ENCODE measurements around the gene C19orf33. TPM values are rescaled to one million over a fixed set of nuclear protein-coding genes. Genes with fewer than 3 reads are reported as not detected.

C19orf33 gene
- total and polyA plus RNA-seq, 9 donors, result 0.44 to 9.2 (median 0.89) TPM; not detected in 1

GRCh38 chr19:38320969-38321339, 16.9 kb downstream of the C19orf33 start:
- WGBS (ENCODE audit: insufficient coverage), result 97% methylated on average over 3 of the region's 3 CpGs

GRCh38 chr19:38321646-38322196, 17.7 kb downstream of the C19orf33 start:
- peaks cover 19% of the 10 kb centered on the region for H3K27me3 ChIP-seq (ENCODE audit: control insufficient read depth, insufficient read depth, low read length)
- H3K9me3 ChIP-seq (replicated peaks; ENCODE audit: control insufficient read depth, low read depth, low read length), result no peaks in the 10 kb centered on the region
- no peak for DNase-seq
- 56% methylated on average over 7 of the region's 11 CpGs for WGBS (ENCODE audit: insufficient coverage)
- H3K27ac ChIP-seq (ENCODE audit: low read length), result no peak overlapping the region
- no peak overlapping the region for H3K4me3 ChIP-seq (ENCODE audit: low read length)
- H3K4me1 ChIP-seq (ENCODE audit: control insufficient read depth, insufficient read depth, low read length), result peaks cover 19% of the 10 kb centered on the region
- H3K36me3 ChIP-seq (ENCODE audit: control insufficient read depth, insufficient read depth, low read length), result peaks cover 3% of the 10 kb centered on the region

More at GRCh38 chr19:38320969-38321339, 16.9 kb downstream of the C19orf33 start:
- no peak overlapping the region for H3K27ac ChIP-seq (ENCODE audit: low read length)
- H3K27me3 ChIP-seq (ENCODE audit: control insufficient read depth, insufficient read depth, low read length), result peaks cover 19% of the 10 kb centered on the region
- DNase-seq, result no peak
- peaks cover 23% of the 10 kb centered on the region for H3K4me1 ChIP-seq (ENCODE audit: control insufficient read depth, insufficient read depth, low read length)
- H3K36me3 ChIP-seq (ENCODE audit: control insufficient read depth, insufficient read depth, low read length), result peaks cover 2% of the 10 kb centered on the region
- no peaks in the 10 kb centered on the region for H3K9me3 ChIP-seq (replicated peaks; ENCODE audit: control insufficient read depth, low read depth, low read length)
- H3K4me3 ChIP-seq (ENCODE audit: low read length), result no peak overlapping the region

- no peaks in the 10 kb centered on the region for H3K9me3 ChIP-seq (replicated peaks; ENCODE audit: control insufficient read depth, low read depth, low read length)
- H3K27ac ChIP-seq (ENCODE audit: low read length), result no peak overlapping the region
- peaks cover 19% of the 10 kb centered on the region for H3K4me1 ChIP-seq (ENCODE audit: control insufficient read depth, insufficient read depth, low read length)
These were observed 19.2 kb downstream of the C19orf33 start for GRCh38 chr19:38323291-38323690.

DNA sequence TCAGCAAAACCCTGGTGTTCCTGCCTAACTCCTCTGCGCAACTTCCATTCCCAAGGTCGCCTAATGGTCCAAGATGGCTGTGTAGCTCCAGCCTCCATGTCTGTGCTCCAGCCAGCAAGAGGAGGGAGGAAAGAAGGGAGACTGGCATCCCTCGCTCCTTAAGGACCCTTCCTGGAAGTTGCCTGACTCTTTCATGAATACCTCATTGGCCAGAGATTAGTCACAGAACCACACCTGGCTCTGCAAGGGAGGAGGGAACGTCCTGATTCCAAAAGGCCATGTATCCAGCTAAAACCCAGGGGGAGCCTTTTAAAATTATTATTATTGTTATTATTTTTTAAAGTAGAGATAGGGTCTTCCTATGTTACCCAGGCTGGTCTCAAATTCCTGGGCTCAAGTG, 20.4 kb downstream of the C19orf33 start:
- peaks cover 10% of the 10 kb centered on the region for H3K27me3 ChIP-seq (ENCODE audit: control insufficient read depth, insufficient read depth, low read length)
- no CpG with 5 or more reads among the region's 4 CpGs for WGBS (ENCODE audit: insufficient coverage)
- no peak for DNase-seq
- no peak overlapping the region for H3K4me3 ChIP-seq (ENCODE audit: low read length)
- no peak overlapping the region for H3K27ac ChIP-seq (ENCODE audit: low read length)
- peaks cover 10% of the 10 kb centered on the region for H3K4me1 ChIP-seq (ENCODE audit: control insufficient read depth, insufficient read depth, low read length)
- H3K9me3 ChIP-seq (replicated peaks; ENCODE audit: control insufficient read depth, low read depth, low read length), result no peaks in the 10 kb centered on the region
- H3K36me3 ChIP-seq (ENCODE audit: control insufficient read depth, insufficient read depth, low read length), result peaks cover 9% of the 10 kb centered on the region

More at GRCh38 chr19:38323291-38323690, 19.2 kb downstream of the C19orf33 start:
- no CpG with 5 or more reads among the region's 7 CpGs for WGBS (ENCODE audit: insufficient coverage)
- Histone ChIP-seq H3K27me3 (ENCODE audit: control insufficient read depth, insufficient read depth, low read length) (peaks cover 19% of the 10 kb centered on the region), H3K4me3 (ENCODE audit: low read length) (no peak overlapping the region), H3K36me3 (ENCODE audit: control insufficient read depth, insufficient read depth, low read length) (peaks cover 9% of the 10 kb centered on the region)
- DNase-seq, result peak; percentile 37

- 90% methylated on average over 18 of the region's 22 CpGs for whole genome bisulfite sequencing (ENCODE audit: insufficient coverage)
- peaks cover 9% of the 10 kb centered on the region for H3K36me3 ChIP-seq (ENCODE audit: control insufficient read depth, insufficient read depth, low read length)
These were observed 22.5 kb downstream of the C19orf33 start for GRCh38 chr19:38326591-38326990.

GRCh38 chr19:38329651-38330050, 25.6 kb downstream of the C19orf33 start:
- Histone ChIP-seq H3K36me3 (ENCODE audit: control insufficient read depth, insufficient read depth, low read length) (peaks cover 9% of the 10 kb centered on the region), H3K27ac (ENCODE audit: low read length) (no peak overlapping the region), H3K27me3 (ENCODE audit: control insufficient read depth, insufficient read depth, low read length) (no peaks in the 10 kb centered on the region), H3K9me3 (replicated peaks; ENCODE audit: control insufficient read depth, low read depth, low read length) (no peaks in the 10 kb centered on the region), H3K4me1 (ENCODE audit: control insufficient read depth, insufficient read depth, low read length) (no peaks in the 10 kb centered on the region), H3K4me3 (ENCODE audit: low read length) (no peak overlapping the region)
- no peak for DNase-seq
- WGBS (ENCODE audit: insufficient coverage), result 91% methylated on average over 7 of the region's 7 CpGs

More at GRCh38 chr19:38326591-38326990, 22.5 kb downstream of the C19orf33 start:
- no peaks in the 10 kb centered on the region for H3K4me1 ChIP-seq (ENCODE audit: control insufficient read depth, insufficient read depth, low read length)
- no peak for DNase-seq
- no peaks in the 10 kb centered on the region for H3K9me3 ChIP-seq (replicated peaks; ENCODE audit: control insufficient read depth, low read depth, low read length)
- H3K27me3 ChIP-seq (ENCODE audit: control insufficient read depth, insufficient read depth, low read length), result no peaks in the 10 kb centered on the region
- no peak overlapping the region for H3K4me3 ChIP-seq (ENCODE audit: low read length)
- H3K27ac ChIP-seq (ENCODE audit: low read length), result no peak overlapping the region

DNA sequence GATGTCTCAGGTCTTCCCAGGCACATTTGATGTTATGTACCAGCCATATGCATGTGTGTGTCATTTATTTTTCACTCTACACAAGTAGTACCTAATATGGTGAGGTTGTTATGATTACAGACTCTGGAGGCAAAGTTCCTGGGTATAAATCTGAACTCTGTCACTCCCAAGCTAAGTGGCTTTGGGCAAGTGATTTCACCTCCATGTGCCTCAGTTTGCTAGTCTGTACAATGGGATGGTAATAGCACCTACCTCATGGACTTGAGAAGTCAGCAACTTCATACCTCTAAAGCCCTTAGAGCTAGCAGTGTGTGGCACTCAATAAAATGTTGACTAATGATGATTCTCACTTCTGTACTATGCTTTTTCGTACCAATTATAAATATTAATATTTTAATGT, 27.7 kb downstream of the C19orf33 start:
- H3K27me3 ChIP-seq (ENCODE audit: control insufficient read depth, insufficient read depth, low read length), result no peaks in the 10 kb centered on the region
- no peaks in the 10 kb centered on the region for H3K9me3 ChIP-seq (replicated peaks; ENCODE audit: control insufficient read depth, low read depth, low read length)
- peaks cover 6% of the 10 kb centered on the region for H3K36me3 ChIP-seq (ENCODE audit: control insufficient read depth, insufficient read depth, low read length)
- H3K4me3 ChIP-seq (ENCODE audit: low read length), result no peak overlapping the region
- no CpG with 5 or more reads among the region's 1 CpG for WGBS (ENCODE audit: insufficient coverage)
- H3K4me1 ChIP-seq (ENCODE audit: control insufficient read depth, insufficient read depth, low read length), result peaks cover 1% of the 10 kb centered on the region
- H3K27ac ChIP-seq (ENCODE audit: low read length), result no peak overlapping the region
- no peak for DNase-seq

GRCh38 chr19:38333245-38333644, 29.2 kb downstream of the C19orf33 start:
- DNase-seq, result no peak
- H3K36me3 ChIP-seq (ENCODE audit: control insufficient read depth, insufficient read depth, low read length), result no peaks in the 10 kb centered on the region
- no peak overlapping the region for H3K27ac ChIP-seq (ENCODE audit: low read length)
- WGBS (ENCODE audit: insufficient coverage), result 90% methylated on average over 4 of the region's 9 CpGs
- no peak overlapping the region for H3K4me3 ChIP-seq (ENCODE audit: low read length)
- H3K4me1 ChIP-seq (ENCODE audit: control insufficient read depth, insufficient read depth, low read length), result peaks cover 9% of the 10 kb centered on the region
- no peaks in the 10 kb centered on the region for H3K27me3 ChIP-seq (ENCODE audit: control insufficient read depth, insufficient read depth, low read length)
- no peaks in the 10 kb centered on the region for H3K9me3 ChIP-seq (replicated peaks; ENCODE audit: control insufficient read depth, low read depth, low read length)

DNA sequence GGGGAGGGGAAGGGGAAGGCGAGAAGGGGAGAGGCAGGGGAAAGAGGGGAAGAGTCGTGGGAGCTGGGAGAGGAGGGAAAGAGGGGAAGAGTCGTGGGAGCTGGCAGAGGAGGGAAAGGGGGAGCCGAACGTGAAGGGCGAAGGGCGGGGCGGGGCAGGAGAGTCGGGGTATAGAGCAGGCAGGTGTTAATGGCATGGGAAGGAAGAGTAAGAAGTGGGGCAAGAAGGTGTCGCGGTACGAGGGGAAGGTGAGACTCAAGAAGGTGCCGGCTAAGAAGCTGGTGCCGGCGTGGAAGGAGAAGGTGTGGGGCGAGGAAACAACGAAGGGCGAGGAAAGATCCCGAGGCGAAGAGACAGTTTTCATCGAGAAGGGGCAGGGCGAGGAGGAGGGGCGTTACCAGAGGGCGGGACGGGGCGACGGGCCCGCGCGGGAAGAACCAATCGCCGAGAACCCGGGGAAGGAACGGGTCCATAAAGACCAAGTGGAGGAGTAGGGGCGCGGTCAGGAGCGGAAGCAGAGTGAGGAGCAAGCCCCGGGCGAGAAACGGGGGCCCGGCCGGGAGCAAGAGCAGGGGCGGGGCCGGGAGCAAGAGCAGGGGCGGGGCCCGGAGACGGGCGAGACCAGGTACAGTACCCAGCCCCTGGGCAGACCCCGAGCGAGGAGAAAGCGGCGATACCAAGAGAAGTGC, 32.0 kb downstream of the C19orf33 start:
- H3K27ac ChIP-seq (ENCODE audit: low read length), result peak overlapping the region; percentile 99
- DNase-seq, result peak; percentile 98
- under 1% methylated on average over 52 of the region's 52 CpGs for WGBS (ENCODE audit: insufficient coverage)
- H3K27me3 ChIP-seq (ENCODE audit: control insufficient read depth, insufficient read depth, low read length), result no peaks in the 10 kb centered on the region
- H3K9me3 ChIP-seq (replicated peaks; ENCODE audit: control insufficient read depth, low read depth, low read length), result no peaks in the 10 kb centered on the region
- peak overlapping the region; percentile 77 for H3K4me3 ChIP-seq (ENCODE audit: low read length)
- H3K36me3 ChIP-seq (ENCODE audit: control insufficient read depth, insufficient read depth, low read length), result no peaks in the 10 kb centered on the region
- H3K4me1 ChIP-seq (ENCODE audit: control insufficient read depth, insufficient read depth, low read length), result peaks cover 9% of the 10 kb centered on the region

- H3K36me3 ChIP-seq (ENCODE audit: control insufficient read depth, insufficient read depth, low read length), result no peaks in the 10 kb centered on the region
- peak; percentile 93 for DNase-seq
- no peaks in the 10 kb centered on the region for H3K27me3 ChIP-seq (ENCODE audit: control insufficient read depth, insufficient read depth, low read length)
- peak overlapping the region; percentile 77 for H3K4me3 ChIP-seq (ENCODE audit: low read length)
- peak overlapping the region; percentile 99 for H3K27ac ChIP-seq (ENCODE audit: low read length)
- no peaks in the 10 kb centered on the region for H3K9me3 ChIP-seq (replicated peaks; ENCODE audit: control insufficient read depth, low read depth, low read length)
- WGBS (ENCODE audit: insufficient coverage), result 4% methylated on average over 41 of the region's 41 CpGs
- H3K4me1 ChIP-seq (ENCODE audit: control insufficient read depth, insufficient read depth, low read length), result peaks cover 9% of the 10 kb centered on the region
These were observed 32.7 kb downstream of the C19orf33 start for GRCh38 chr19:38336638-38337359.
